Cerebellar cortex (tissue), 1 donor: ENCODE data around the gene ERCC2.

ENCODE experiments used
- DNase-seq: peaks from one replicate; pipeline ENCODE4 v3.0.0-alpha.2; 2015; ENCODE audit warnings: low spot score

The ERCC2 gene

DNA sequence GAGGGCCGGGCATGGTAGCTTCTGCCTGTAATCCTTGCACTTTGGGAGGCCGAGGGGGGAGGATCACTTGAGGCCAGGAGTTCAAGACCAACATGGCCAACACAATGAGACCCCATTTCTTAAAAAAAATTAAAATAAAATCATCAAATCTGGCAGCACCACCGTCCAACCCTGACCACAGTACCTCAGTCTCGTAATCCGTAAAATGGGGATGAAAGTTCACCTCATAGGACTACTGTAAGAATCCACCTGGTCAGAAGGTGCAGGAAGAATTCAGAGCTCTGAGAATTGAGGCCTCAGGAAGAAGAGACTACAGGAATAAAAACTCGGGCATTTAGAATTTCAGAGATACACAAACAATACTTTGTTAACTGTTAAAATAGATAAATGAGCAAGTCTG lies 31.4 kb upstream of the ERCC2 start:
- DNase-seq: no peak

GRCh38 chr19:45400192-45400591 lies 29.8 kb upstream of the ERCC2 start:
- DNase-seq: no peak

DNA sequence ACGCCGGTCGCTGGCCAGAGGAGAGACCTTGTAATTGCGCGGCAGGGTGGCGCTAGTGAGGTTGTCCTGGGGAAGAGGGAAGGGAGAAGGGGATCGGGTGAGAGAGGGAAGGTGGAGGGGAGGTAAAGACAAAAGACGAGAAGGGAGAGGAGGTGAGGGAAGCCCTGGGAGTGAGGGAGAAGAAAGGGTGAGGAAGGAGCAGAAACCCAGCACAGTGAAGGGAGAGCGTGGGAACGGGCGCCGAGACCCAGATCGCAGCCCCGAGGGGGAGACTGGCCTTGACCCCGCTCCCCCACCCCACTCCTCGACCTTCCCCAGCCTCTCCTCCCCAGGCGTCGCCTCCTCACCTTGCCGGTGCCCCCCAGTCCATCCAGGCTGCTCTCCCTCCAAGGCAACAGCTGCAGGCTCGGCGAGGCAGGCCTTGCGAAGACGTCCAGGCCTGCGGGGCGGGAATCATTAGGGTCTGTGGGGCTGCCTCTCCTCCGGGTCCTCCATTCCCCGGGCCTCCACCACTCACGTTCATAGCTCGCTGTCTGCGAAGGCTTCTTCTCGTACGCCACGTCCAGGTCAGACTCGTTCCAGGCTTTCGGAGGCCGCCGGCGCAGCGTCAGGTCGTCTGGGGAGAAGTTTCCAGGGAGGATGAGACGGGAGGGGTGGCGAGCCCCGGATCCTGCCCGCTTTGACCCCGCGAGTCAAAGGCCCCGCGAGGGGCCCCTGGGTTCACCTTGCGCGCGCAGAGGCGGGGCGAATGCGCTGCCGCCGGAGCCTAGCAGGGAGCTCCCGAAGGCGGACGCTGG lies 25.6 kb upstream of the ERCC2 start:
- no peak for DNase-seq

- no peak for DNase-seq
Measured at GRCh38 chr19:45391871-45392665, 21.7 kb upstream of the ERCC2 start.

- DNase-seq: peak; percentile 52
Measured at GRCh38 chr19:45391346-45391745, 21.0 kb upstream of the ERCC2 start.

- DNase-seq: no peak
Measured at GRCh38 chr19:45385392-45386221, 15.2 kb upstream of the ERCC2 start.

GRCh38 chr19:45382426-45382825 lies 12.1 kb upstream of the ERCC2 start:
- no peak for DNase-seq

DNA sequence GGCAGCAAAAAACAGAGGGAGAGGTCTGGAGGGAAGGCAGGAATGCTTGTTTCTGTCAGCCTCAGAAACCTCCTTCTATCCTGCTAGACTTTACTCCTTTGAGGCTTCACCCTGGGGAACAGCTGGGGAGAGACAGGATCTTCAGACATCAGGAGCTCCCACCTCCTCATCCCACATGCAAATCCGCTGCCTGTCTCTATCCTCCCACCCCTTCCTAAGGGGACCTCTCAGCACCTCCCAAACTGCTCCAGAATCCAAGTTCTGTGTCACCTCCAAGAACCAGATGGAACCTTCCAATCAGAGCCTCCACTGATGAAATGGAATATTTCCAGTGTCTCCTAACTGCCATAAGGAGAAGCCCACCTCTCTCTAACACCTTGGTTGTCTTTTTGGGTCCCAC lies 9.7 kb upstream of the ERCC2 start:
- no peak for DNase-seq

DNA sequence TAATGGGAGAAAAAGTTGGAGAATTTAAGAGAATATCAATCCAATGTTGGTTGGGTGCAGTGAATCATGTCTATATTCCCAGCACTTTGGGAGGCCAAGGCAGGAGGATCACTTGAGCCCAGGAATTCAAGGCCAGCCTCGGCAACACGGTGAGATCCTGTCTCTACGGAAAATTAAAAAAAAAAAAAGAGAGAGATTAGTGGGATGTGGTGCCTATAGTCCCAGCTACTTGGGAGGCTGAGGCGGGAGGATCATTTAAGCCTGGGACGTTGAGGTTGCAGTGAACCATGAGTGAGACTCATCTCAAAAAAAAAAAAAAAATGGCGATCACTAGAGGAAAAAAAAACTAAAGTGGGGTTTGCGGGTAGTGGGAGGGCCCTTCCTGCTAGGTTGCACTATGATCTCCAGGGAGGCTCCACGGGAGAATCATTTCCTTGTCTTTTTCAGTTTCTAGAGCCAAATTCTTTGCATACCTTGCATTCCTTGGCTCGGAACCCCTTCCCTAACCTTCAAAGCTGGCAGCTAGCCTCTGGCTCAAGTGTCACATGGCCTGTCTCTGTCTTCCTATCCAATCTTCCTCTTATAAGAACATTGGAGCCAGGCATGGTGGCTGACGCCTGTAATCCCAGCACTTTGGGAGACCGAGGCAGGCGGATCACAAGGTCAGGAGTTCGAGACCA lies 5.8 kb upstream of the ERCC2 start:
- DNase-seq: no peak

GRCh38 chr19:45368737-45369340 lies 1.5 kb downstream of the ERCC2 start:
- no peak for DNase-seq

DNA sequence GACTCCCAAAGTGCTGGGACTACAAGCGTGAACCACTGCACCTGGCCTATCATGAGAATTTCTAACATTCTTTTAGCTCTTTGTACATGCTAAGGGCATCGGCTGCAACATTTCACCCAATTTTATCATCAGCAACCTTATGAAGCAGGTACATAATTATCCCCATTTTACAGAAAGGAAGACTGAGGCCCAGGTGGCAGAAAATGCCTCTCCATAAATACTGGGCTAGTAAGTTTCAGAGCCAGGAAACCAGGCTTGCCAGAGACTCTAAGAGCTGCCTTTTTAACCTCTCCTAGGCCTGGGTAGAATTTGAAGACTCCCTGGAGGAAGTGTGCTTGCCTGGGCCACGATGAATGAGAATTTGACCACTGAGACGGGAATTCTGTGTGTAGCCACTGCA lies 2.2 kb downstream of the ERCC2 start:
- no peak for DNase-seq

DNA sequence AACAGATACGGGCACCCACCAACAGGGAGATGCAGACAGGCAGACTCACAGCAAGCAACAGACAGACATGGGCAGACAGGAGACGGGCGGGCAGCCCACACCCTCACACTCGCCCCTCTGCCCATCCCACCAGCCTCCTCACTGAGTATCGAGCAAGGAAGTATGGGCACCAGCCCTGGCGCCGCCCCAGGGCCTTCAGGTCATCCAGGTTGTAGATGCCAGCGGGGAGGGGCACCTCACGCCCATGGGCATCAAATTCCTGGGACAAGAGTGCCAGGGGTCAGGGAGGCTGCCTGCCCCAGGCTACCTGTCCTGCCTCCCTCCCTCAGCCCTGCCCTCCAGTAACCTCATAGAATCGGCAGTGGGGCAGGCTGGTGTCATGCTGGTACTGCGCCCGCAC lies 5.7 kb downstream of the ERCC2 start:
- DNase-seq: no peak

DNA sequence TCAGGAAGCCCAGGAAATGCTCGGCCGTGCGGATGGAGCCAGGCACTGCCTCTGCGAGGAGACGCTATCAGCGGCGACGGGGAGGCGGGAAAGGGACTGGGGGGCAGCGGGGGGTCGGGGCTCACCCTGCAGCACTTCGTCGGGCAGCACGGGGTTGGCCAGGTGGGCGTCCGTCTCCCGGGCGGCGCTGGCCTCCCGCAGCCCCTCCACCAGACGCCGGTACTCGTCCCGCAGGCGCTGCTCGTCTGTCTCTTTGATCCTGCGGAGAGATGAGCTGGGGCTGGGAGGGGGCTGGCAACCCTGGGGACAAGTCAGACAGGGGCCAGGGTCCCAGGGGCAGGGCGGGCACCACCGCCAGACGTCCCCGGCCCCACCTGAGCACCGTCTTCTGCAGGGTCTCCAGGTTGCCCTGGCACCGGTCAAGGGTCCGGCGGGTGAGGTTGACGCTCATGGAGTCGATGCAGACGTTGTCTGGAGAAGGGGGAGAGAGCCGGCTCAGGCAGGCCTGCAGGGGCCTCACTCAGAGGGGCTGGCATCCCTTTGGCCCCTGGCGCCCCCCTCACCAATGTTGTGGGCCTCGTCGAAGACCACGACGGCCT lies 6.4 kb downstream of the ERCC2 start:
- DNase-seq: no peak

DNA sequence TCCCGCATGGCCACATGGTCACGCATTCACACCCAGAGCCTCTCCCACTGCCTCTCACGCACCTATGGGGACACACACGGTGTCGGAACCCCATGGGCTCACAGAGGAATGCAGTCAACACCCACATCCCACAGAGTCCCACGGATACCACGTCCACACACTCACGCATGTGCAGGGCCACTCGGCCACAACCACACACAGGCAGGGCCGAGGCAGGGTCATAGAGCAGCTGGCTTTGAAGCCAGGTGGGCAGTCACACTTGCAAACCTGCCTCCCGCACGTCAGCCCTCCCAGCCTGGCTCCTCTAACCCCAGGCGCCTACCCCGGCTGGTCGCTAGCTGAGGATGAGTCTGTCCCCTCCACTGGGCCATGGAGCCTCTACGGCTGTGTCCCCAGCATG lies 8.1 kb downstream of the ERCC2 start:
- no peak for DNase-seq

- no peak for DNase-seq
Measured at GRCh38 chr19:45361608-45362007, 8.8 kb downstream of the ERCC2 start.

DNA sequence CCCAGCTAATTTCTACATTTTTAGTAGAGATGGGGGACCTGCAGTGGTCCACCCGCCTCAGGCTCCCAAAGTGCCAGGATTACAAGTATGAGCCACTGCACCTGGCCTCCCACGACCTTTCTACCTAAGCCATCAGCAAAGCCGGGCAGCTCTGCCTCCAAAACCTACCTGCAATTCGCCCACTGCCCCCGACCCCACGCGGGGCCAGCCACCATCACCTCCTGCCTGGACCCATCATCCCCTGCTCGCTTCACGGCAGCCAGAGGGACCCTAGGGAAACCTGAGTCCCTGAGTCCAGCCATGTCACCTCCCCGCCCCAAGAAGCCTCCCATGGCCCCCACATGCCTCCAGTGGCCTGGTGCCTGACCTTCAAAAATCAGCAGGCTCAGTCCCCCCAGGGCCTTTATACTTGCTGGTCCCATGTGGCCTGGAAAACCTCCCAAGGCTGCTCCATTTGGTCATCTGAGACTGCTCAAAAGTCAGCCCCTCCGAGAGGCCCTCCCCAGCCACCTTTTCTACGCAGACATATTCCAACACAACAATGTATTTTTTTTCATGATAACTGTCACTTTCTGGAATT lies 12.1 kb downstream of the ERCC2 start:
- no peak for DNase-seq

DNA sequence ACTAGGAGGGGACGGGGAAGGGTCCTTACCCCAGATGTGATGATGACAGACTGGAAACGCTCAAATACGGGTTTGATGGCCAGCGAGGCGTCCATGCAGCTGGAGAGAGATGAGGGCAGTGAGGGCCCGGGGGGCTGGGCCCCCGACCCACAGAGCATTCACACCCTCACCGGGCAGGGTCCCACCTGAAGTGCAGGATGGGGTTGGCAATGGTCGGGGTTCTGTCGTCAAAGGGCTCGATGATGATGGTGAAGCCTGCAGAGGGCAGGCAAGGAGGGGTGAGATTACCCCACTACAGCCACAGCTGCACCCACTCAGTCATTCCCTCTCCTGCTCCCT lies 13.0 kb downstream of the ERCC2 start:
- DNase-seq: no peak

DNA sequence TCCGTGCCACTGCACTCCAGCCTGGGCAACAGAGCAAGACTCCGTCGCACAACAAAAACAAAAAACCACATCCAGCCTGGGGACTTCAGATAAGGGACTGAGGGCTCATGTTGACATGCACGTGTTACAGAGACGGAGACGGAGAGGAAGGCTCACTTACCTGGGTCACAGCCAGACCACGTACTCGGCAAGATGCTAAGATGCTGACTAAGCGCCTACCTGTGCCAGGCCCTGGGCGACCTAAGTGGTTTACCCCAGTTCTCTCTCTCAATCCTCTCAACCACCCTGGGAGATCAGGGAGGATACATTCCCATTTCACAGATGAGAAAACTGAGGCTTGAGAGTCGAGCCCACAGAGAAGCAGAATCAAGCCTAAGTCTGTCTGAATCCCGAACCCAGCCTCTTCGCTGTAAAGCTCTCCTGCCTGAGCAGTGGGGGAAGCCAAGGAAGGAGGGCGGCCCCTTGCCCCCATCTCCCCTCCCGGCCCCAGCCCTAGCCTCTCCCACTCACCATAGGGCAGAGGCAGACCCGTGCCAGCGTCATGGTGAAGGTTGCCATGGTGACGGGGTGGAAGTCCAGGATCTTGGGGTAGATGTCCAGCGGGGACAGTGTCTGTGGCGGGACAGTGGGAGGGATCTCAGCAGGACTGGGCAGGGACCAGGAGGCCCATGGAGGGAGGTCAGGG lies 13.5 kb downstream of the ERCC2 start:
- no peak for DNase-seq

DNA sequence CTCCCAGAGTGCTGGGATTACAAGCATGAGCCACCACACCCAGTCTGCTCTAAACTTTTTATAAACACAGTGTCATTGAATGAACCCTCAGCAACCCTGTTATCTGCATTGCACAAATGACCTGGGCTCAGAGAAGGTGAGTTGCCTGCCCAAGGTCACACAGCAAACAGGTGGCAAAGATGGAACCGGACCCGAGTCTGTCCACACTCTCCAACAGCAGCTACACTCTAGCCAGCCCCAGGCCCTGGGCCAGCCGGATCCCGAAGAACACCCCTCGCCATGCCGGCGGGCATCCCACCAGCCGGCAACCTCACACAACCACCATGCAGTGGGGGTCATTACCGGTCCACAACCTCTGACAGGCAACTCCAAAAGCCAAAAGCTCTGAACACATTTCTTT lies 14.5 kb downstream of the ERCC2 start:
- DNase-seq: no peak

- no peak for DNase-seq
Measured at GRCh38 chr19:45355402-45355801, 15.0 kb downstream of the ERCC2 start.
